ENCODE measurements around the gene MYCN. TPM values are rescaled to one million over a fixed set of nuclear protein-coding genes. Genes with fewer than 3 reads are reported as not detected.

Gene MYCN
- total RNA-seq, 1 experiment from 2014 or later: 68.3 TPM

- TF ChIP-seq E2F5 (CRISPR knock-in tag; IDR thresholded peaks at IDR 0.05): no peak
- no peak for TF ChIP-seq MXD4 (CRISPR knock-in tag; IDR thresholded peaks at IDR 0.05; ENCODE audit: borderline replicate concordance)
- no peak for TF ChIP-seq JUN (CRISPR knock-in tag; IDR thresholded peaks at IDR 0.05)
Measured at GRCh38 chr2:15973481-15974401, 33.4 kb downstream of the MYCN start (continued).

GRCh38 chr2:15974565-15975260 is 34.4 kb downstream of the MYCN start:
- H3K27me3 Mint-ChIP-seq (ENCODE audit: low read depth): no peaks in the 10 kb centered on the region
- DNase-seq (ENCODE audit: low spot score): no peak
- no peaks in the 10 kb centered on the region for H3K36me3 Mint-ChIP-seq
- H3K27ac Mint-ChIP-seq: no peak overlapping the region
- POLR2A ChIA-PET: no interaction called here
- H3K4me1 Mint-ChIP-seq: peaks cover 71% of the 10 kb centered on the region
- ATAC-seq: no peak
- CTCF ChIA-PET: no interaction called here
- TF ChIP-seq PREB (CRISPR knock-in tag; IDR thresholded peaks at IDR 0.05; ENCODE audit: borderline replicate concordance): no peak
- TF ChIP-seq ZNF219 (CRISPR knock-in tag; IDR thresholded peaks at IDR 0.05; ENCODE audit: borderline replicate concordance): no peak
- no peak for TF ChIP-seq ATF2 (CRISPR knock-in tag; IDR thresholded peaks at IDR 0.05; ENCODE audit: borderline replicate concordance, low read depth)
- no peak for TF ChIP-seq MXD4 (CRISPR knock-in tag; IDR thresholded peaks at IDR 0.05; ENCODE audit: borderline replicate concordance)
- no peak for TF ChIP-seq ZNF138 (CRISPR knock-in tag; conservative IDR thresholded peaks at IDR 0.05)
- TF ChIP-seq NFE2L1 (CRISPR knock-in tag; IDR thresholded peaks at IDR 0.05): no peak
- TF ChIP-seq ATF6 (CRISPR knock-in tag; IDR thresholded peaks at IDR 0.05): no peak
- TF ChIP-seq ZNF281 (CRISPR knock-in tag; IDR thresholded peaks at IDR 0.05): no peak
- TF ChIP-seq E2F1 (CRISPR knock-in tag; IDR thresholded peaks at IDR 0.05): no peak
- no peak for TF ChIP-seq HMGXB4 (CRISPR knock-in tag; IDR thresholded peaks at IDR 0.05)
- no peaks in the 10 kb centered on the region for H3K9me3 Mint-ChIP-seq
- H3K4me3 Mint-ChIP-seq: no peak overlapping the region

All from WTC11 (cell line).